GM12878 (cell line): ENCODE results near the gene BORCS6. TPM values are rescaled to one million over a fixed set of nuclear protein-coding genes. Genes with fewer than 3 reads are reported as not detected.

Experiments used
- ATAC-seq: fragments of 200-7000 bp; cut with Tn5 transposase; 3 replicates; pipeline ENCODE4 v1.9.1; 2020; ENCODE audit warnings: mild to moderate bottlenecking, moderate library complexity
- BruUV-seq: library from RNA; stranded (reverse); fragments of 400-500 nt; replicated peaks from 2 replicates; lab custom pipeline; 2021; lab: Mats Ljungman, UMichigan
- CTCF ChIA-PET: fragments of 300-600 bp; sonication (Branson Sonifier 250); formaldehyde crosslinking; extraction: SDS; loops from one replicate; lab custom pipeline; 2021; ENCODE audit warnings: inconsistent platforms; lab: Yijun Ruan, JAX
- POLR2A ChIA-PET: fragments of 350-600 bp; formaldehyde crosslinking; extraction: SDS; loops from one replicate; lab custom pipeline; 2021; ENCODE audit warnings: inconsistent platforms; lab: Charles Lee
- RAD21 ChIA-PET: fragments of 300-600 bp; sonication (Branson Sonifier 250); formaldehyde crosslinking; loops from one replicate; lab custom pipeline; 2023; ENCODE audit warnings: antibody characterized with exemption; ENCODE audit not compliant: unreplicated experiment; lab: Charles Lee
- SMC1A ChIA-PET: fragments of 300-600 bp; sonication (Branson Sonifier 250); formaldehyde crosslinking; loops from one replicate; lab custom pipeline; 2023; ENCODE audit not compliant: unreplicated experiment, uncharacterized antibody; lab: Charles Lee
- DNase-seq: peaks from one replicate; pipeline ENCODE4 v3.0.0-alpha.2; 2011; ENCODE audit warnings: low read depth, low spot score
- FAIRE-seq: peaks from 3 replicates; lab custom pipeline; 2011; peaks lifted over from hg19 to GRCh38; lab: Jason Lieb, UNC
- H2AFZ ChIP-seq: 2 replicates; pipeline ENCODE4 v1.6.0; 2011; ENCODE audit warnings: low read depth, low read length, control low read depth; ENCODE audit not compliant: control insufficient read depth
- H3K27ac ChIP-seq: 2 replicates; pipeline ENCODE4 v1.5.1; 2011; ENCODE audit warnings: control low read depth; ENCODE audit not compliant: control insufficient read depth, insufficient read depth
- H3K27me3 ChIP-seq, 2 experiments: replicated peaks in 1 of 2; 2 replicates each; pipeline versions ENCODE4 v1.6.0 to v1.6.1; 2011; ENCODE audit warnings: low read length in 1 of 2; ENCODE audit not compliant: control insufficient read depth in 2 of 2, insufficient read depth in 2 of 2
- H3K36me3 ChIP-seq, 2 experiments: 2 replicates each; pipeline ENCODE4 v1.5.1; 2011; ENCODE audit warnings: low read length in 1 of 2; ENCODE audit not compliant: control insufficient read depth in 2 of 2, insufficient read depth in 2 of 2
- H3K4me1 ChIP-seq: 2 replicates; pipeline ENCODE4 v1.6.1; 2011; ENCODE audit warnings: mild to moderate bottlenecking, low read length, moderate library complexity, mixed read lengths; ENCODE audit not compliant: control insufficient read depth, insufficient read depth
- H3K4me2 ChIP-seq: 2 replicates; pipeline ENCODE4 v1.6.0; 2011; ENCODE audit warnings: control low read depth; ENCODE audit not compliant: control insufficient read depth, insufficient read depth
- H3K4me3 ChIP-seq: fragments of 200-600 bp; sonication (generic); 2 replicates; pipeline ENCODE4 v1.5.1; 2016
- H3K79me2 ChIP-seq: 2 replicates; pipeline ENCODE4 v1.6.0; 2011; ENCODE audit warnings: low read length; ENCODE audit not compliant: control insufficient read depth, insufficient read depth
- H3K9ac ChIP-seq: 2 replicates; pipeline ENCODE4 v1.8.0; 2011; ENCODE audit warnings: low read length, control low read depth, mixed read lengths; ENCODE audit not compliant: control insufficient read depth, insufficient read depth
- H3K9me3 ChIP-seq: replicated peaks from 3 replicates; pipeline ENCODE4 v1.5.1; 2011; ENCODE audit warnings: mild to moderate bottlenecking, low read length; ENCODE audit not compliant: control insufficient read depth, insufficient read depth
- H4K20me1 ChIP-seq: 2 replicates; pipeline ENCODE4 v1.6.0; 2011; ENCODE audit not compliant: control insufficient read depth, insufficient read depth
- CHD1 ChIP-seq: IDR thresholded peaks from 2 replicates; pipeline ENCODE4 v1.6.1; 2012; ENCODE audit warnings: low read depth, low read length, improper control_type of control experiment
- CHD4 ChIP-seq: fragments of 200-600 bp; sonication (generic); IDR thresholded peaks from 2 replicates; pipeline ENCODE4 v1.6.1; 2016; ENCODE audit warnings: mild to moderate bottlenecking
- EGR1 ChIP-seq, 2 experiments: IDR thresholded peaks; 1 replicate in 1 of 2; 2 replicates in 1 of 2; pipeline ENCODE4 v1.6.1; 2011 to 2012; ENCODE audit warnings: low read depth in 2 of 2, low read length in 2 of 2, borderline replicate concordance in 1 of 2, mild to moderate bottlenecking in 1 of 2, moderate library complexity in 1 of 2
- ETV6 ChIP-seq, 2 experiments: fragments of 450-650 bp in 1 of 2; IDR thresholded peaks in 1 of 2; conservative IDR thresholded peaks in 1 of 2; 2 replicates each; pipeline ENCODE4 v1.6.1; 2014; ENCODE audit warnings: antibody characterized with exemption in 1 of 2, borderline replicate concordance in 1 of 2, low read depth in 1 of 2, mild to moderate bottlenecking in 1 of 2, moderate library complexity in 1 of 2
- HCFC1 ChIP-seq: fragments of 150-350 bp; IDR thresholded peaks from 2 replicates; pipeline ENCODE4 v1.6.1; 2014; ENCODE audit warnings: low read length
- IRF5 ChIP-seq: fragments of 450-650 bp; IDR thresholded peaks from 2 replicates; pipeline ENCODE4 v1.6.1; 2017; ENCODE audit warnings: borderline replicate concordance
- JUND ChIP-seq: IDR thresholded peaks from 2 replicates; pipeline ENCODE4 v1.6.1; 2012; ENCODE audit warnings: low read depth, mild to moderate bottlenecking, low read length, improper control_type of control experiment, moderate library complexity
- MEF2A ChIP-seq: IDR thresholded peaks from 2 replicates; pipeline ENCODE4 v1.6.1; 2011; ENCODE audit warnings: low read depth, mild to moderate bottlenecking, low read length, moderate library complexity; ENCODE audit not compliant: insufficient read depth
- MLLT1 ChIP-seq: fragments of 450-650 bp; IDR thresholded peaks from 2 replicates; pipeline ENCODE4 v1.6.1; 2016; ENCODE audit warnings: mild to moderate bottlenecking
- MYB ChIP-seq: fragments of 150-350 bp; IDR thresholded peaks from 2 replicates; pipeline ENCODE4 v1.6.1; 2014; ENCODE audit warnings: mild to moderate bottlenecking, low read depth, low read length, borderline replicate concordance
- MYC ChIP-seq: IDR thresholded peaks from 2 replicates; pipeline ENCODE4 v1.6.1; 2011; ENCODE audit warnings: mild to moderate bottlenecking, low read length, moderate library complexity, inconsistent platforms; ENCODE audit not compliant: insufficient read depth, insufficient replicate concordance, insufficient read length, severe bottlenecking
- NFXL1 ChIP-seq: fragments of 450-650 bp; IDR thresholded peaks from 2 replicates; pipeline ENCODE4 v1.6.1; 2017; ENCODE audit warnings: antibody characterized with exemption, mild to moderate bottlenecking, borderline replicate concordance
- NR2F1 ChIP-seq: fragments of 450-650 bp; conservative IDR thresholded peaks from 2 replicates; pipeline ENCODE4 v1.6.1; 2017; ENCODE audit warnings: mild to moderate bottlenecking
- NRF1 ChIP-seq: conservative IDR thresholded peaks from 2 replicates; pipeline ENCODE4 v1.6.1; 2011; ENCODE audit warnings: mild to moderate bottlenecking, low read depth, low read length, improper control_type of control experiment
- PKNOX1 ChIP-seq: fragments of 450-650 bp; IDR thresholded peaks from 2 replicates; pipeline ENCODE4 v1.6.1; 2016; ENCODE audit warnings: mild to moderate bottlenecking
- SUPT20H ChIP-seq: IDR thresholded peaks from 2 replicates; pipeline ENCODE4 v1.6.1; 2011; ENCODE audit warnings: low read depth, mild to moderate bottlenecking, low read length, moderate library complexity, borderline replicate concordance; ENCODE audit not compliant: control insufficient read depth
- TCF7 ChIP-seq: IDR thresholded peaks from 2 replicates; pipeline ENCODE4 v1.6.1; 2014; ENCODE audit warnings: antibody characterized with exemption, borderline replicate concordance
- ZNF622 ChIP-seq: fragments of 450-650 bp; IDR thresholded peaks from 2 replicates; pipeline ENCODE4 v1.6.1; 2017; ENCODE audit warnings: mild to moderate bottlenecking, inconsistent platforms
- ZZZ3 ChIP-seq: IDR thresholded peaks from 2 replicates; pipeline ENCODE4 v1.6.1; 2011; ENCODE audit warnings: low read depth; ENCODE audit not compliant: control insufficient read depth, insufficient read length
- WGBS: methylation state at CpG from one replicate; pipeline ENCODE4 v1.1.6; 2016; ENCODE audit warnings: low lambda C conversion rate; ENCODE audit not compliant: insufficient replicate concordance, insufficient coverage; ENCODE audit errors: missing lambda C conversion rate; 5-methylcytosine and 5-hydroxymethylcytosine counted together
- in situ Hi-C: fragments of 300-500 bp; cut with MboI; formaldehyde crosslinking; loops from 9 replicates; pipeline ENCODE4 v1.14.3; 2018; ENCODE audit warnings: mixed read lengths
- intact Hi-C: fragments of 100-400 bp; cut with micrococcal nuclease; formaldehyde crosslinking; loops from one replicate; pipeline ENCODE4 v1.14.2; 2022; ENCODE audit not compliant: unreplicated experiment
- polyA plus RNA-seq, 11 experiments: library from polyadenylated mRNA; depleted of rRNA in 4 of 11; unstranded in 6 of 11; stranded (reverse) in 5 of 11; fragments of >200 nt; fragmentation: Nextera tagmentation in 4 of 11; fragmentation: Illumina TruSeq in 1 of 11; extraction: Ambion mirVana in 4 of 11; extraction: Trizol in 1 of 11; gene quantifications; 1 replicate in 1 of 11; 2 replicates in 10 of 11; pipeline versions ENCODE4 v1.2.1 to v1.2.3, GENCODE V29; 2011 to 2016; ENCODE audit warnings: inconsistent platforms in 2 of 11, missing spikeins in 2 of 11, low read depth in 1 of 11
- total RNA-seq, 4 experiments: library from RNA; depleted of rRNA in 3 of 4; stranded (reverse); fragments of >200 nt in 3 of 4; fragmentation: Illumina TruSeq in 1 of 4; extraction: Trizol in 1 of 4; gene quantifications; 2 replicates each; pipeline versions ENCODE4 v1.2.1 to v1.2.3, GENCODE V29; 2013 to 2021

BORCS6 gene
- total and polyA plus RNA-seq, 10 of the 15 experiments (the other 5 are each of a cell fraction or from before 2014, with no cell fraction given) = 0.37 to 14.1 (median 6.7) TPM

GRCh38 chr17:8225813-8226535 lies 36.0 kb upstream of the BORCS6 start:
- intact Hi-C loops = loop anchor here (1.0 kb wide), 1 partner anchor 69 kb away; the partner anchor contains the start of gene SLC25A35
- peaks cover 27% of the 10 kb centered on the region for H3K4me1 ChIP-seq
- ChIA-PET RAD21 (interaction anchor here (0.9 to 6.5 kb wide), 8 partner anchors 18 to 75 kb away, joined by 3 to 117 read pairs (median 6); partner anchors contain the start of genes BORCS6, CTC1 and RANGRF), SMC1A (interaction anchor here (0.8 to 6.7 kb wide), 11 partner anchors 22 to 166 kb away, joined by 3 to 64 read pairs (median 5); partner anchors contain the start of genes CTC1, PFAS, RANGRF and SLC25A35), POLR2A (interaction anchor here (0.6 to 9.0 kb wide), 8 partner anchors 16 to 103 kb away, joined by 3 to 161 read pairs (median 5); partner anchors contain the start of genes AURKB, BORCS6, CTC1 and PFAS), CTCF (interaction anchor here (0.8 to 2.6 kb wide), 7 partner anchors 21 to 668 kb away, joined by 3 to 7 read pairs (median 3); partner anchors contain the start of genes CTC1 and SLC25A35)
- peak overlapping the region; percentile 60; the same call in 1 of the 2 replicates for H3K9ac ChIP-seq
- WGBS = 10% methylated on average over 20 of the region's 20 CpGs
- H3K4me3 ChIP-seq = peak overlapping the region; percentile 44; the same call in 1 of the 2 replicates
- in situ Hi-C loops = no loop called here
- FAIRE-seq (no peak), ATAC-seq (peak; percentile 2; the same call in 1 of the 3 replicates), DNase-seq (peak; percentile 68)
- H3K27ac ChIP-seq = peak overlapping the region; percentile 54
- no peaks in the 10 kb centered on the region for H3K79me2 ChIP-seq
- peak overlapping the region; percentile 79 for H3K4me2 ChIP-seq
- no peaks in the 10 kb centered on the region for H3K9me3 ChIP-seq
- H3K27me3 ChIP-seq = no peaks in the 10 kb centered on the region
- H4K20me1 ChIP-seq = no peaks in the 10 kb centered on the region; the same call in 1 of the 2 replicates
- peaks cover 24 to 27% of the 10 kb centered on the region in 2 experiments; a peak in 3 of 4 replicates for H3K36me3 ChIP-seq
- no peak overlapping the region for H2AFZ ChIP-seq
- BruUV-seq = no TSS peak
- TF ChIP-seq ETV6 (conservative IDR thresholded peaks at IDR 0.05 in 1 of 2, IDR thresholded peaks at IDR 0.05 in 1 of 2; ENCODE audit: borderline replicate concordance in 1 of 2, low read depth in 1 of 2) (peak in 1 of 2 experiments; percentile 25; a peak in 1 of 4 replicates), ZZZ3 (no peak), MYC (no peak), ZNF622 (no peak), MEF2A (no peak), NR2F1 (no peak), MYB (no peak), PKNOX1 (no peak), NFXL1 (no peak), NRF1 (no peak), HCFC1 (no peak), TCF7 (no peak), MLLT1 (no peak), IRF5 (no peak), CHD1 (no peak), SUPT20H (no peak), JUND (no peak), CHD4 (no peak), EGR1 (IDR thresholded peaks at IDR 0.05; ENCODE audit: borderline replicate concordance in 1 of 2, low read depth in 2 of 2, low read length in 2 of 2) (no peak)
